Measurements from ENCODE around the gene KLF1.

The KLF1 gene

GRCh38 chr19:12882589-12882988, 4.4 kb downstream of the KLF1 start:
- Histone ChIP-seq H4K20me1 (no peaks in the 10 kb centered on the region), H3K9ac (no peak overlapping the region), H3K4me1 (peaks cover 17% of the 10 kb centered on the region), H3K9me3 (peaks cover 22% of the 10 kb centered on the region), H3K27ac (no peak overlapping the region), H3K27me3 (peaks cover 40% of the 10 kb centered on the region), H3K36me3 (peaks cover 12% of the 10 kb centered on the region), H3K4me3 (no peak overlapping the region), H3K4me2 (no peak overlapping the region)
- TF ChIP-seq Cebpa-rat (IDR thresholded peaks at IDR 0.05), result no peak

GRCh38 chr19:12881172-12881808, 5.7 kb downstream of the KLF1 start, which contains the start of gene DNASE2:
Gene DNASE2, minus strand, starts transcription at chr19:12881449. Its CDS starts 74 bp downstream, at chr19:12881375.
- Histone ChIP-seq H3K4me3 (peak within 1 kb of the TSS; percentile 86), H4K20me1 (no peaks in the 10 kb centered on the region), H3K36me3 (peaks cover 25% of the 10 kb centered on the region), H3K4me2 (peak within 1 kb of the TSS; percentile 87), H3K4me1 (peaks cover 17% of the 10 kb centered on the region), H3K27ac (peak within 1 kb of the TSS; percentile 83), H3K9ac (peak within 1 kb of the TSS; percentile 84), H3K27me3 (peaks cover 27% of the 10 kb centered on the region), H3K9me3 (peaks cover 22% of the 10 kb centered on the region)
- TF ChIP-seq Cebpa-rat (IDR thresholded peaks at IDR 0.05), result no peak

DNA sequence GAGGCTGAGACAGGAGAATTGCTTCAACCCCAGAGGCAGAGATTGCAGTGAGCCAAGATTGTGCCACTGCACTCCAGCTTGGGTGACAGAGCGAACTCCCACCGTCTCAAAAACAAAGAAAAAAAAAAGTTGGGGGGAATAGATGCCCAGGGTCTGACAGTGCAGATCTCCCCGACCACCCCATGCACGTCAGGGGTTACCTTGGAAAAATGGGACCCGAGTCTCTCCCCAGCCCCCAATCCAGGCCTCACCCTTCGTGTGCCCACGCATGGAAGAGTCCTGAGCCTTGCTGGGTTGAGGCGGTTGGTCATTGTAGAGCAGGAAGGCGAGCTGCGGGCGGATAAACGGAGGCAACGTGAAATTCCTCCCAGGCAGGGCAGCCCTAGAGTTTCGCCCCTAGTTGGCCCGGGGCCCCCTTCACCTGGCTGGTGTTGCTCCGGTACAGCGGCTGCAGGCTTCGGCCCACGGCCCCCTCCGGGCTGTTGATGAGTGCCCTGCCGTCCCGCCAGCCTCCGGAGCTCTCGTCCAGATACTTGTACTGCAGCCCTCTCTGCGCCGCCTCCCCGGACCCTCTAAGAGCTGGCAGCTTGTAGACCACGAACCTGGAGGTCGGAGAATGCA, 6.3 kb downstream of the KLF1 start:
- peaks cover 31% of the 10 kb centered on the region for H3K36me3 ChIP-seq
- H3K27ac ChIP-seq, result peak overlapping the region; percentile 83
- H4K20me1 ChIP-seq, result no peaks in the 10 kb centered on the region
- no peak for TF ChIP-seq Cebpa-rat (IDR thresholded peaks at IDR 0.05)
- H3K4me2 ChIP-seq, result peak overlapping the region; percentile 87
- H3K27me3 ChIP-seq, result peaks cover 21% of the 10 kb centered on the region
- peaks cover 17% of the 10 kb centered on the region for H3K4me1 ChIP-seq
- peaks cover 22% of the 10 kb centered on the region for H3K9me3 ChIP-seq
- H3K9ac ChIP-seq, result peak overlapping the region; percentile 84
- H3K4me3 ChIP-seq, result peak overlapping the region; percentile 86

- no peak for TF ChIP-seq Cebpa-rat (IDR thresholded peaks at IDR 0.05)
- no peak overlapping the region for H3K27ac ChIP-seq
- H3K9me3 ChIP-seq, result peaks cover 18% of the 10 kb centered on the region
- no peak overlapping the region for H3K4me3 ChIP-seq
- H4K20me1 ChIP-seq, result no peaks in the 10 kb centered on the region
- peaks cover 56% of the 10 kb centered on the region for H3K36me3 ChIP-seq
- no peak overlapping the region for H3K9ac ChIP-seq
- no peaks in the 10 kb centered on the region for H3K27me3 ChIP-seq
- H3K4me1 ChIP-seq, result peaks cover 4% of the 10 kb centered on the region
- H3K4me2 ChIP-seq, result no peak overlapping the region
Observed at GRCh38 chr19:12875086-12875485, 11.9 kb downstream of the KLF1 start.

GRCh38 chr19:12873891-12874745, 12.9 kb downstream of the KLF1 start:
- no peak overlapping the region for H3K27ac ChIP-seq
- no peak for TF ChIP-seq Cebpa-rat (IDR thresholded peaks at IDR 0.05)
- no peaks in the 10 kb centered on the region for H3K27me3 ChIP-seq
- peaks cover 18% of the 10 kb centered on the region for H3K9me3 ChIP-seq
- no peak overlapping the region for H3K4me2 ChIP-seq
- H3K4me1 ChIP-seq, result no peaks in the 10 kb centered on the region
- no peak overlapping the region for H3K4me3 ChIP-seq
- H4K20me1 ChIP-seq, result no peaks in the 10 kb centered on the region
- no peak overlapping the region for H3K9ac ChIP-seq
- peaks cover 56% of the 10 kb centered on the region for H3K36me3 ChIP-seq

DNA sequence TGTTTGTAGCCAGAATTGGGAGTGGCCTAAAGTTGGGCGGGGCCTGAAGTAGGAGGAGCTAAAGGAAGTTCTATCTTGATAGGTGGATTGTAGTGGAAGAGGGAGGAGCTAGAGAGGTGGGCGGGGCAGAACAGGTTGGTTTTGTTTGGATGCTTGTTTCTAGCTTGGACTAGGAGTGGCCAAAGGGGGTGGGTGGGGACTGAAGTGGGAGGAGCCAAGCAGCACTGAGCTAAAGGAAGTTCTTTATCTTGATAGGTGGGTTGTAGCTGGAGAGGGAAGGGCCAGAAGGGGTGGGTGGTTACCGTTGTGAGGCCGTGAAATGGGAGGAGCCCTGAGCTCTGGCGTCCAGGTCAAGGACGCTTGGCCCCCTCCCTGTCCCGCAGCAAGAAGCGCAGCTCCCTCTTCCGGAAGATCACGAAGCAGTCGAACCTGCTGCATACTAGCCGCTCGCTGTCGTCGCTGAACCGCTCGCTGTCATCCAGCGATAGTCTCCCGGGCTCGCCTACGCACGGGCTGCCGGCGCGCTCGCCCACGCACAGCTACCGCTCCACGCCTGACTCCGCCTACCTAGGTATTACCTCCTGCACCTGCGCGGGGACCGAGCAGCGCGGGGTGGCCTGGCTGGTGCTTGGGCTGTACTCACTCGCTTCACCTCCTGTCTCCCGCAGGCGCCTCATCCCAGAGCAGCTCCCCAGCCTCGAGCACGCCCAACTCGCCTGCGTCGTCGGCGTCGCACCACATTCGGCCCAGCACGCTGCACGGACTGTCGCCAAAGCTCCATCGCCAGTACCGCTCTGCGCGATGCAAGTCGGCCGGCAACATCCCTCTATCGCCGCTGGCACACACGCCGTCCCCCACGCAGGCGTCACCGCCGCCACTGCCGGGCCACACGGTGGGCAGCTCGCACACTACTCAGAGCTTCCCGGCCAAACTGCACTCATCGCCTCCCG, 13.8 kb downstream of the KLF1 start:
- H3K9me3 ChIP-seq, result peaks cover 18% of the 10 kb centered on the region
- H4K20me1 ChIP-seq, result no peaks in the 10 kb centered on the region
- peaks cover 50% of the 10 kb centered on the region for H3K36me3 ChIP-seq
- no peaks in the 10 kb centered on the region for H3K27me3 ChIP-seq
- H3K9ac ChIP-seq, result no peak overlapping the region
- H3K4me2 ChIP-seq, result no peak overlapping the region
- H3K4me1 ChIP-seq, result peaks cover under 1% of the 10 kb centered on the region; the same call in 1 of the 2 replicates
- TF ChIP-seq Cebpa-rat (IDR thresholded peaks at IDR 0.05), result no peak
- H3K27ac ChIP-seq, result no peak overlapping the region
- no peak overlapping the region for H3K4me3 ChIP-seq

- Histone ChIP-seq H3K4me2 (no peak overlapping the region), H3K9me3 (peaks cover 18% of the 10 kb centered on the region), H4K20me1 (no peaks in the 10 kb centered on the region), H3K27ac (no peak overlapping the region), H3K9ac (no peak overlapping the region), H3K36me3 (peaks cover 41% of the 10 kb centered on the region), H3K4me1 (peaks cover 10% of the 10 kb centered on the region), H3K27me3 (no peaks in the 10 kb centered on the region), H3K4me3 (no peak overlapping the region)
- no peak for TF ChIP-seq Cebpa-rat (IDR thresholded peaks at IDR 0.05)
Observed at GRCh38 chr19:12872255-12872654, 14.7 kb downstream of the KLF1 start.

- Histone ChIP-seq H3K27ac (no peak overlapping the region), H4K20me1 (no peaks in the 10 kb centered on the region), H3K4me1 (peaks cover 14% of the 10 kb centered on the region), H3K36me3 (peaks cover 35% of the 10 kb centered on the region), H3K27me3 (no peaks in the 10 kb centered on the region), H3K4me2 (no peak overlapping the region), H3K4me3 (no peak overlapping the region), H3K9me3 (peaks cover 18% of the 10 kb centered on the region), H3K9ac (no peak overlapping the region)
- TF ChIP-seq Cebpa-rat (IDR thresholded peaks at IDR 0.05), result no peak
Observed at GRCh38 chr19:12871681-12872080, 15.3 kb downstream of the KLF1 start.

- H3K27ac ChIP-seq, result no peak overlapping the region
- peaks cover 7% of the 10 kb centered on the region for H3K36me3 ChIP-seq
- peaks cover 11% of the 10 kb centered on the region for H3K9me3 ChIP-seq
- no peaks in the 10 kb centered on the region for H4K20me1 ChIP-seq
- no peak overlapping the region for H3K4me2 ChIP-seq
- H3K4me3 ChIP-seq, result no peak overlapping the region
- no peaks in the 10 kb centered on the region for H3K27me3 ChIP-seq
- H3K9ac ChIP-seq, result no peak overlapping the region
- peaks cover 14% of the 10 kb centered on the region for H3K4me1 ChIP-seq
- TF ChIP-seq Cebpa-rat (IDR thresholded peaks at IDR 0.05), result no peak
Observed at GRCh38 chr19:12868540-12869112, 18.4 kb downstream of the KLF1 start.

All from BLaER1 (cell line).